HepG2 (cell line): Measurements from ENCODE around the gene PTGIS.

ENCODE experiments used
- ESRRA ChIP-seq: sonication (generic); formaldehyde crosslinking; IDR thresholded peaks from 2 replicates; pipeline ENCODE4 v1.5.1; 2020; ENCODE audit warnings: mild to moderate bottlenecking, low read depth, missing genetic modification reagents
- FOXA1 ChIP-seq, 2 experiments: fragments of 450-650 bp in 1 of 2; sonication (generic) in 1 of 2; formaldehyde crosslinking in 1 of 2; IDR thresholded peaks; 2 replicates each; pipeline versions ENCODE4 v1.4.0 to v1.6.1; 2016 to 2020; ENCODE audit warnings: missing genetic modification reagents in 1 of 2
- HMG20A ChIP-seq: IDR thresholded peaks from 2 replicates; pipeline ENCODE4 v1.6.1; 2016; ENCODE audit warnings: borderline replicate concordance
- POLR2A ChIP-seq, 2 experiments: IDR thresholded peaks; 2 replicates each; pipeline ENCODE4 v1.6.1; 2011; ENCODE audit warnings: low read depth in 2 of 2, low read length in 2 of 2, mild to moderate bottlenecking in 1 of 2, moderate library complexity in 1 of 2; ENCODE audit not compliant: insufficient read depth in 1 of 2
- POLR2AphosphoS5 ChIP-seq: IDR thresholded peaks from 2 replicates; pipeline ENCODE4 v1.6.1; 2012; ENCODE audit warnings: low read depth, low read length
- SOX6 ChIP-seq, 2 experiments: fragments of 450-650 bp in 1 of 2; sonication (generic) in 1 of 2; formaldehyde crosslinking in 1 of 2; IDR thresholded peaks; 2 replicates each; pipeline versions ENCODE4 v1.4.0 to v1.6.1; 2017 to 2020; ENCODE audit warnings: antibody characterized with exemption in 1 of 2, mild to moderate bottlenecking in 1 of 2, missing genetic modification reagents in 1 of 2
- THAP7 ChIP-seq: sonication (generic); formaldehyde crosslinking; IDR thresholded peaks from 2 replicates; pipeline ENCODE4 v1.8.1; 2023; ENCODE audit warnings: mild to moderate bottlenecking, missing genetic modification reagents
- ZEB1 ChIP-seq: IDR thresholded peaks from 2 replicates; pipeline ENCODE4 v1.6.1; 2012; ENCODE audit warnings: mild to moderate bottlenecking, low read depth, inconsistent platforms; ENCODE audit not compliant: insufficient replicate concordance
- ZNF274 ChIP-seq: sonication (generic); formaldehyde crosslinking; IDR thresholded peaks from 2 replicates; pipeline ENCODE4 v1.5.1; 2020; ENCODE audit warnings: mild to moderate bottlenecking, missing genetic modification reagents

DNA sequence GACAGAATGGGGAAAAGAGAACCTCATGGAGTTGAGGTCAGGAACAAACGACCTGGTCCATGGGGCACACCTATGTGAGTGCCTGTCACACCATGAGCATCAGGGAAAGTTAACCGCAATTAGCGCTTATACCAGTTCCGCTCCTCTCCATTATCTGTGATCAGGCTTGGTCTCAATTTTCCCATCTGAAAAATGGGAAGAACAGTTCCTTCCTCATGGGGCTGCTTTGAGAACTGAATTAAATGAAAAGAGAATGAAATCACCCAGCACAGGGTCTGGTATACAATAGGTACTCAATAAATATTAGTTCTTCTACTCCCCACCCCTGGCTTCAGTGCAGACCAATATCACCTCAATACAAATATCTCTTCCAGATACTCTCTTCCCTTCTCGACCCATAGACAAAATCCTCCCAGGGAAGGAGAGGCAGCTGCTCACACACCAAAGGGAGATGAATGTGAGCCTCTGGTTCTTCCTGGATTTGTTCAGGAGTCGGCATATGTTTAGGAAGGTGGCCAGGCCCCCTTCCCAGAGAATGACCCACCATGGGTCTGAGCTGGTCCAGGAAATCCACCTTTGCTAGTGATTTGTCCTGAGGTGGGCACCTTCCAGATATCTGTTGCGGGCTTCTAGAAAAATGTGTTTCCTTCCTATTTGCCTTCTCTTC, 2.4 kb upstream of the PTGIS start:
- TF ChIP-seq ZNF274 (CRISPR knock-in tag) (no peak), POLR2A (IDR thresholded peaks at IDR 0.05; ENCODE audit: insufficient read depth in 1 of 2, low read depth in 2 of 2, low read length in 2 of 2) (no peak), HMG20A (CRISPR knock-in tag) (no peak), THAP7 (CRISPR knock-in tag) (no peak), FOXA1 (IDR thresholded peaks at IDR 0.05) (no peak), FOXA1 (CRISPR knock-in tag; IDR thresholded peaks at IDR 0.05) (no peak), SOX6 (IDR thresholded peaks at IDR 0.05) (no peak), SOX6 (CRISPR knock-in tag; IDR thresholded peaks at IDR 0.05) (no peak), ESRRA (CRISPR knock-in tag) (no peak), ZEB1 (no peak), POLR2AphosphoS5 (no peak)
